ENCODE measurements around the gene AMH.

- TF ChIP-seq, protein P1, sequence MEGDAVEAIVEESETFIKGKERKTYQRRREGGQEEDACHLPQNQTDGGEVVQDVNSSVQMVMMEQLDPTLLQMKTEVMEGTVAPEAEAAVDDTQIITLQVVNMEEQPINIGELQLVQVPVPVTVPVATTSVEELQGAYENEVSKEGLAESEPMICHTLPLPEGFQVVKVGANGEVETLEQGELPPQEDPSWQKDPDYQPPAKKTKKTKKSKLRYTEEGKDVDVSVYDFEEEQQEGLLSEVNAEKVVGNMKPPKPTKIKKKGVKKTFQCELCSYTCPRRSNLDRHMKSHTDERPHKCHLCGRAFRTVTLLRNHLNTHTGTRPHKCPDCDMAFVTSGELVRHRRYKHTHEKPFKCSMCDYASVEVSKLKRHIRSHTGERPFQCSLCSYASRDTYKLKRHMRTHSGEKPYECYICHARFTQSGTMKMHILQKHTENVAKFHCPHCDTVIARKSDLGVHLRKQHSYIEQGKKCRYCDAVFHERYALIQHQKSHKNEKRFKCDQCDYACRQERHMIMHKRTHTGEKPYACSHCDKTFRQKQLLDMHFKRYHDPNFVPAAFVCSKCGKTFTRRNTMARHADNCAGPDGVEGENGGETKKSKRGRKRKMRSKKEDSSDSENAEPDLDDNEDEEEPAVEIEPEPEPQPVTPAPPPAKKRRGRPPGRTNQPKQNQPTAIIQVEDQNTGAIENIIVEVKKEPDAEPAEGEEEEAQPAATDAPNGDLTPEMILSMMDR (IDR thresholded peaks at IDR 0.05; ENCODE audit: low read depth, low read length) = no peak
- no peak for TF ChIP-seq EZH2phosphoT487 (IDR thresholded peaks at IDR 0.05; ENCODE audit: low read depth)
These were observed 33.8 kb upstream of the AMH start for GRCh38 chr19:2215281-2215751.
